ENCODE data around the gene SPOCK1.
A peak's percentile ranks its signal among the peaks of the same experiment; 100 is the strongest.

SPOCK1 gene

DNA sequence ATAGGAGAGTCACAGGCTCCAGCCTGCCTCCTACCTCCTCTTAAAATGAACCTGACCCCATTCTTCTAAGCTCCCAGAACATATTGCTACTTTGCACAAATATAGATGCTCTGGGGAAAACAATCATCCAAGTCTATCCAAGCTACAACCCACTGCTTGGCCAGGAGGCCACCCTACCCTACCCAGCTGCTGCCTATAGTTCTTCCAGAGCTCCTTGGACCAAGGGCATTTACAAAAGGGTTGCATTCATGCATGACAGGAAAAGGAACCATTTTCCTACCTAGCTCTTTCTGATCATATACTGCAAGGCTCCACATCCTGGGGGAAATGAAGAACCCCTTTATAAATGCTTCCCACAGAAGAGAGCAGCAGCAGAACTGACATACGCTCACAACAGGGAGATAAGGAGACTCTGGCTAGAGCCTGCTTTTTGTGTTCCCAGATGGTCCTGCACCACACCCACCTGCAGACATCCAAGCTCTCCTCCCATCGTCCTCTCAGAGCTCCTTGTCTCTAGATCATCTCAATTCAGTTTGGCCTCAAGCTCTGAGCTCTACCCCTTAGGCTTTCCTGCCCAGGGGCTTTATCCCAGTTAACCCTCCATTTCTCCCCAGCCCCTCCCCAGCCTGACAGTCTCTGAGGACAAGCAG, 185.5 kb downstream of the SPOCK1 start:
- TF ChIP-seq, protein P1, sequence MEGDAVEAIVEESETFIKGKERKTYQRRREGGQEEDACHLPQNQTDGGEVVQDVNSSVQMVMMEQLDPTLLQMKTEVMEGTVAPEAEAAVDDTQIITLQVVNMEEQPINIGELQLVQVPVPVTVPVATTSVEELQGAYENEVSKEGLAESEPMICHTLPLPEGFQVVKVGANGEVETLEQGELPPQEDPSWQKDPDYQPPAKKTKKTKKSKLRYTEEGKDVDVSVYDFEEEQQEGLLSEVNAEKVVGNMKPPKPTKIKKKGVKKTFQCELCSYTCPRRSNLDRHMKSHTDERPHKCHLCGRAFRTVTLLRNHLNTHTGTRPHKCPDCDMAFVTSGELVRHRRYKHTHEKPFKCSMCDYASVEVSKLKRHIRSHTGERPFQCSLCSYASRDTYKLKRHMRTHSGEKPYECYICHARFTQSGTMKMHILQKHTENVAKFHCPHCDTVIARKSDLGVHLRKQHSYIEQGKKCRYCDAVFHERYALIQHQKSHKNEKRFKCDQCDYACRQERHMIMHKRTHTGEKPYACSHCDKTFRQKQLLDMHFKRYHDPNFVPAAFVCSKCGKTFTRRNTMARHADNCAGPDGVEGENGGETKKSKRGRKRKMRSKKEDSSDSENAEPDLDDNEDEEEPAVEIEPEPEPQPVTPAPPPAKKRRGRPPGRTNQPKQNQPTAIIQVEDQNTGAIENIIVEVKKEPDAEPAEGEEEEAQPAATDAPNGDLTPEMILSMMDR (IDR thresholded peaks at IDR 0.05) = no peak
- Histone ChIP-seq H3K27ac (no peak overlapping the region), H3K4me1 (peaks cover 0 to 50% (median 31%) of the 10 kb centered on the region in 4 donors), H3K36me3 (no peaks in the 10 kb centered on the region), H3K27me3 (no peaks in the 10 kb centered on the region), H3K4me3 (no peak overlapping the region), H3K9me3 (no peaks in the 10 kb centered on the region)
- DNase-seq = no peak
- intact Hi-C loops (cut with DNase I; ENCODE audit: low total_unique reads) = no loop called here

- no peak for DNase-seq
- Histone ChIP-seq H3K9me3 (no peaks in the 10 kb centered on the region), H3K36me3 (no peaks in the 10 kb centered on the region), H3K27me3 (no peaks in the 10 kb centered on the region), H3K4me1 (peaks cover 0 to 44% (median 29%) of the 10 kb centered on the region in 4 donors), H3K27ac (no peak overlapping the region), H3K4me3 (no peak overlapping the region)
- TF ChIP-seq, protein P1 (IDR thresholded peaks at IDR 0.05) = no peak
- intact Hi-C loops (cut with DNase I; ENCODE audit: low total_unique reads) = no loop called here
These were observed 187.1 kb downstream of the SPOCK1 start for GRCh38 chr5:137312011-137312410.

DNA sequence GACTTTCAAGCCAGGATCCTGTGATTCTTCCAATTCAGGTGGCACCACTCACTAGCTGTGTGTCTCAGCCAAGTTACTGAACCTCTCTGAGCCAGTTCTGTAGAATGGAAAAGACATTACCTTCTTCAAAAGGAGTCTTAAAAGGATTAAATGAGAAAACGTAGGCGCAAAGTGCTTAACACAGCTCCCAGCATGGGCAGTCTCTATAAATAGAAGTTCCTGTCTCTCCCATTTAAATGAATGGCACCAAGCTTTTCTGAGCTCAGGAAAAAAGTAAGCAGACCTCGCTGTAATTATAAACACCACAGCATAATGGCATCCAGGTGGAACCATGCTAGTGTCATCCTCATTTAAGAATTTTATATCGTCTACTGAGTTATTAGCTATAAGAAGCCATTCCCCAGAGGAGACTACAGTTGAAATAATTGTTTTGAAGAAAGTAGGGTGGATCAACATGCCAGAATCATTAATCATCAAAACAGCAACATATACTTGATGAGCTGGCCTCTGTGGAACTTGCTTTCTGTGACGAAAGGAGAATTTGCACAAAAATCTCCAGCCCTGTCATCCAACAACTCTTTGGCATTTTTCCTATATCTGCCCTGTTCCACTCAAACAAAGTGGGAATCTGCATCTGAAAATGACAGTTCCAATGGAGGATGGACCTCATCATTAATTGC, 188.9 kb downstream of the SPOCK1 start:
- peak overlapping the region in 1 of 2 donors; percentile 26 for H3K27ac ChIP-seq
- H3K27me3 ChIP-seq = no peaks in the 10 kb centered on the region
- no peak overlapping the region for H3K4me3 ChIP-seq
- DNase-seq = no peak
- peaks cover 0 to 26% (median 12%) of the 10 kb centered on the region in 4 donors for H3K4me1 ChIP-seq
- H3K36me3 ChIP-seq = no peaks in the 10 kb centered on the region
- intact Hi-C loops (cut with DNase I; ENCODE audit: low total_unique reads) = no loop called here
- TF ChIP-seq, protein P1 (IDR thresholded peaks at IDR 0.05) = no peak
- no peaks in the 10 kb centered on the region for H3K9me3 ChIP-seq

DNA sequence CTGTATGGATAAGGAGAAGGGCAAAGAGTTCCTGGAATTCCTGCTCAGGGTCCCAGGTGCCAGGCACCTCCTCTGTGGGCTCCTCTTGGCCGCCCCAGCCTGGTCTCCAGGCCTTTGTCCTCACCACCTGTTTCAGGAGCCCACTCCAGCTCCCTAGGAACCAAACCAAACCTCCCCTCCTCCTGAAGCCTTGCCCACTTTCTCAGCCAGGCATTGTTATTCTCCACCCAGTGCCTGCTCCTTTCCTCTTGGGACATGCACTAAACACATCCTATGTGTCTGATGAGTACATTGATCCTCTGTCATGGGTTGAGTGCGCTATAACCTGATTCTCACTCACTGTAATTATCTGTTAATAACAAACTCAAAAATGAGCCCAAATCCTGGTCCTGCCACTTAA, 189.8 kb downstream of the SPOCK1 start:
- Histone ChIP-seq H3K36me3 (no peaks in the 10 kb centered on the region), H3K27me3 (no peaks in the 10 kb centered on the region), H3K9me3 (no peaks in the 10 kb centered on the region), H3K4me1 (peaks cover 0 to 21% (median 12%) of the 10 kb centered on the region in 4 donors), H3K27ac (no peak overlapping the region), H3K4me3 (no peak overlapping the region)
- intact Hi-C loops (cut with DNase I; ENCODE audit: low total_unique reads) = no loop called here
- no peak for DNase-seq
- TF ChIP-seq, protein P1 (IDR thresholded peaks at IDR 0.05) = no peak

DNA sequence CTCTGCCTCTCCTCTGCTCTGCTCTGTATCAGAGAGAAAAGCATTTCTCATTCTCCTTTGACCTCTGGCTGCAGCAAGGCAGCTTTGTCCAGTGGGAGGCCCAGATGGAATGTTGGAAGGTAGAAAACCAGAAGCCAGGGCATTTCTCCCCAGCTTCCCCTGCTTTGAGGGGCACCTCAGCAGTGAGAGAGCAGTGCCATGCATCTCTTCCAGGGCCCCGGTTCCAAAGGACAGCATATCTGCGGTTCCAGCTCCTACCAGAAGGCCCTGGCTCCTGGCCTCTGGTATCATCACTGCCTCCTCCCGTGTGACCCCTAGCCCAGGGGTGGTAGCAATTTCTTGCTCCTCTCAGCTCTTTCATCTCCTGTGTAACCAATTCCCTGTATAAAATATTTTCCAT, 190.8 kb downstream of the SPOCK1 start:
- intact Hi-C loops (cut with DNase I; ENCODE audit: low total_unique reads) = no loop called here
- Histone ChIP-seq H3K27ac (no peak overlapping the region), H3K27me3 (no peaks in the 10 kb centered on the region), H3K4me1 (peaks cover 0 to 21% (median 12%) of the 10 kb centered on the region in 4 donors), H3K36me3 (no peaks in the 10 kb centered on the region), H3K9me3 (no peaks in the 10 kb centered on the region), H3K4me3 (no peak overlapping the region)
- TF ChIP-seq, protein P1 (IDR thresholded peaks at IDR 0.05) = no peak
- no peak for DNase-seq

Measured in tibial artery (tissue), 4 donors.